H1 (cell line): Measurements from ENCODE around the gene FOXL1. TPM values are rescaled to one million over a fixed set of nuclear protein-coding genes. Genes with fewer than 3 reads are reported as not detected.

Source experiments
- CTCF ChIA-PET: fragments of 300-600 bp; sonication (Branson Sonifier 250); formaldehyde crosslinking; loops from one replicate; lab custom pipeline; 2021; ENCODE audit not compliant: partially characterized antibody; lab: Charles Lee
- POLR2A ChIA-PET: fragments of 300-600 bp; sonication (Branson Sonifier 250); formaldehyde crosslinking; loops from one replicate; lab custom pipeline; 2021; ENCODE audit warnings: inconsistent platforms; ENCODE audit not compliant: partially characterized antibody; lab: Charles Lee
- DNase-seq, 2 experiments: peaks; one replicate each; pipeline versions ENCODE4 v3.0.0 to v3.0.0-alpha.2; 2010 to 2022; ENCODE audit warnings: low spot score in 2 of 2, low read depth in 1 of 2, mixed read lengths in 1 of 2
- FAIRE-seq: peaks from 2 replicates; lab custom pipeline; 2011; peaks lifted over from hg19 to GRCh38; lab: Jason Lieb, UNC
- H2AFZ ChIP-seq: 2 replicates; pipeline ENCODE4 v1.8.1; 2012; ENCODE audit warnings: low read length, inconsistent platforms
- H2AK5ac ChIP-seq: 2 replicates; pipeline ENCODE4 v1.6.1; 2013; ENCODE audit warnings: low read depth, low read length
- H2BK120ac ChIP-seq: replicated peaks from 2 replicates; pipeline ENCODE3; 2013; ENCODE audit warnings: low read depth, low read length, inconsistent platforms
- H2BK12ac ChIP-seq: 2 replicates; pipeline ENCODE4 v1.6.1; 2013; ENCODE audit warnings: low read depth, low read length
- H2BK15ac ChIP-seq: 2 replicates; pipeline ENCODE4 v1.6.1; 2013; ENCODE audit warnings: low read length
- H2BK20ac ChIP-seq: 2 replicates; pipeline ENCODE4 v1.6.1; 2013; ENCODE audit warnings: low read length
- H2BK5ac ChIP-seq: 2 replicates; pipeline ENCODE4 v1.6.1; 2013; ENCODE audit warnings: low read depth, low read length
- H3K14ac ChIP-seq: 2 replicates; pipeline ENCODE4 v1.6.1; 2013; ENCODE audit warnings: inconsistent platforms; ENCODE audit not compliant: insufficient read length
- H3K18ac ChIP-seq: 2 replicates; pipeline ENCODE4 v1.6.1; 2013; ENCODE audit warnings: low read length; ENCODE audit errors: extremely low read depth
- H3K23ac ChIP-seq: 2 replicates; pipeline ENCODE4 v1.6.1; 2013; ENCODE audit warnings: inconsistent platforms; ENCODE audit not compliant: insufficient read length
- H3K23me2 ChIP-seq: 2 replicates; pipeline ENCODE4 v1.6.1; 2013; ENCODE audit warnings: low read depth, low read length
- H3K27ac ChIP-seq: 2 replicates; pipeline ENCODE4 v1.6.1; 2011; ENCODE audit warnings: low read depth, low read length, inconsistent platforms
- H3K27me3 ChIP-seq, 4 experiments: replicated peaks in 1 of 4; 1 replicate in 1 of 4; 2 replicates in 3 of 4; pipeline versions ENCODE4 v1.6.1 to v1.8.1; 2011 to 2013; ENCODE audit warnings: low read length in 3 of 4, mild to moderate bottlenecking in 3 of 4, inconsistent platforms in 2 of 4, mixed read lengths in 2 of 4, moderate library complexity in 1 of 4; ENCODE audit not compliant: control insufficient read depth in 3 of 4, insufficient read depth in 3 of 4; ENCODE audit errors: extremely low read depth in 1 of 4
- H3K36me3 ChIP-seq, 4 experiments: 2 replicates each; pipeline versions ENCODE4 v1.6.1 to v1.8.1; 2011 to 2013; ENCODE audit warnings: mild to moderate bottlenecking in 4 of 4, low read length in 3 of 4, moderate library complexity in 2 of 4, control low read depth in 1 of 4, inconsistent platforms in 1 of 4; ENCODE audit not compliant: insufficient read depth in 4 of 4, control insufficient read depth in 2 of 4
- H3K4ac ChIP-seq: replicated peaks from 2 replicates; pipeline ENCODE3; 2013; ENCODE audit warnings: low read length, low read depth, mixed read lengths, inconsistent platforms; ENCODE audit not compliant: insufficient read length
- H3K4me1 ChIP-seq, 4 experiments: replicated peaks in 1 of 4; 1 replicate in 1 of 4; 2 replicates in 3 of 4; pipeline versions ENCODE4 v1.6.1 to v1.8.1; 2011 to 2013; ENCODE audit warnings: low read length in 3 of 4, inconsistent platforms in 2 of 4, mixed read lengths in 1 of 4; ENCODE audit not compliant: insufficient read depth in 4 of 4, control insufficient read depth in 3 of 4
- H3K4me2 ChIP-seq, 2 experiments: 2 replicates each; pipeline versions ENCODE4 v1.6.1 to v1.8.1; 2011 to 2013; ENCODE audit warnings: low read depth in 2 of 2, low read length in 2 of 2, control low read depth in 1 of 2, inconsistent platforms in 1 of 2, mild to moderate bottlenecking in 1 of 2; ENCODE audit not compliant: insufficient read depth in 1 of 2
- H3K4me3 ChIP-seq, 4 experiments: fragments of 200-600, 300-600 bp in 1 of 4; sonication (generic), shearing (Covaris generic), sonication (Bioruptor Twin) in 1 of 4; 2 replicates each; pipeline versions ENCODE4 v1.5.1 to v1.8.1; 2011 to 2016; ENCODE audit warnings: low read length in 4 of 4, low read depth in 3 of 4, control low read depth in 2 of 4, inconsistent platforms in 2 of 4, mild to moderate bottlenecking in 2 of 4, mixed read lengths in 1 of 4, moderate library complexity in 1 of 4; ENCODE audit not compliant: insufficient read depth in 2 of 4; ENCODE audit errors: extremely low read depth in 1 of 4
- H3K56ac ChIP-seq: replicated peaks from 2 replicates; pipeline ENCODE3; 2013; ENCODE audit warnings: low read depth, mild to moderate bottlenecking, mixed read lengths, low read length, inconsistent platforms; ENCODE audit not compliant: insufficient read length
- H3K79me1 ChIP-seq: 2 replicates; pipeline ENCODE4 v1.6.1; 2013; ENCODE audit warnings: low read depth, low read length, control low read depth
- H3K79me2 ChIP-seq, 2 experiments: 2 replicates each; pipeline versions ENCODE4 v1.6.1 to v1.8.1; 2012 to 2013; ENCODE audit warnings: low read length in 2 of 2, mild to moderate bottlenecking in 2 of 2, inconsistent platforms in 1 of 2; ENCODE audit not compliant: insufficient read depth in 2 of 2, control insufficient read depth in 1 of 2
- H3K9ac ChIP-seq, 4 experiments: replicated peaks in 1 of 4; 1 replicate in 1 of 4; 2 replicates in 3 of 4; pipeline versions ENCODE4 v1.6.1 to v1.8.1; 2011 to 2013; ENCODE audit warnings: low read depth in 3 of 4, low read length in 3 of 4, control low read depth in 2 of 4, mild to moderate bottlenecking in 2 of 4, moderate library complexity in 2 of 4, inconsistent platforms in 1 of 4; ENCODE audit errors: extremely low read depth in 1 of 4
- H3K9me3 ChIP-seq, 2 experiments: 2 replicates each; pipeline versions ENCODE4 v1.6.1 to v1.8.1; 2012 to 2013; ENCODE audit warnings: mild to moderate bottlenecking in 2 of 2, moderate library complexity in 2 of 2, control low read depth in 1 of 2, inconsistent platforms in 1 of 2, low read depth in 1 of 2, low read length in 1 of 2, mixed read lengths in 1 of 2; ENCODE audit not compliant: insufficient read depth in 2 of 2
- H4K20me1 ChIP-seq, 2 experiments: replicated peaks in 1 of 2; 2 replicates each; pipeline versions ENCODE3 to v1.8.1; 2011 to 2013; ENCODE audit warnings: inconsistent platforms in 2 of 2, low read length in 2 of 2, mild to moderate bottlenecking in 1 of 2; ENCODE audit not compliant: insufficient read depth in 2 of 2, control insufficient read depth in 1 of 2
- H4K5ac ChIP-seq: 2 replicates; pipeline ENCODE4 v1.6.1; 2013; ENCODE audit warnings: low read length, low read depth, mixed read lengths, inconsistent platforms; ENCODE audit not compliant: insufficient read length
- H4K8ac ChIP-seq: 2 replicates; pipeline ENCODE4 v1.8.0; 2013; ENCODE audit warnings: mild to moderate bottlenecking, moderate library complexity, low read length, inconsistent platforms; ENCODE audit not compliant: insufficient read depth; ENCODE audit errors: extremely low read depth
- H4K91ac ChIP-seq: replicated peaks from 2 replicates; pipeline ENCODE3; 2013; ENCODE audit warnings: low read length, mixed read lengths, inconsistent platforms; ENCODE audit not compliant: insufficient read length
- EZH2 ChIP-seq: fragments of 200-600 bp; sonication (generic); IDR thresholded peaks from 2 replicates; pipeline ENCODE4 v1.7.1; 2012; ENCODE audit warnings: low read depth, mild to moderate bottlenecking, moderate library complexity, low read length, inconsistent platforms; ENCODE audit not compliant: severe bottlenecking
- GTF2F1 ChIP-seq: IDR thresholded peaks from 2 replicates; pipeline ENCODE4 v1.6.1; 2012; ENCODE audit warnings: low read depth, low read length, improper control_type of control experiment, borderline replicate concordance
- KDM1A ChIP-seq: fragments of 200-600, 300-600 bp; sonication (generic); IDR thresholded peaks from 2 replicates; pipeline ENCODE4 v1.7.1; 2016; ENCODE audit warnings: mild to moderate bottlenecking, low read length, borderline replicate concordance
- MAX ChIP-seq: IDR thresholded peaks from 2 replicates; pipeline ENCODE4 v1.6.1; 2012; ENCODE audit warnings: inconsistent platforms
- NRF1 ChIP-seq: IDR thresholded peaks from 2 replicates; pipeline ENCODE4 v1.6.1; 2011; ENCODE audit warnings: mild to moderate bottlenecking, low read depth, low read length, improper control_type of control experiment
- PHF8 ChIP-seq: fragments of 200-600 bp; sonication (generic); conservative IDR thresholded peaks from 2 replicates; pipeline ENCODE4 v1.7.1; 2012; ENCODE audit warnings: low read depth, mild to moderate bottlenecking, inconsistent platforms, low read length, moderate library complexity
- RXRA ChIP-seq: IDR thresholded peaks from 2 replicates; pipeline ENCODE4 v1.6.1; 2011; ENCODE audit warnings: low read depth, mild to moderate bottlenecking, low read length, moderate library complexity; ENCODE audit not compliant: insufficient read depth
- SIRT6 ChIP-seq: IDR thresholded peaks from one replicate; pipeline ENCODE4 v1.7.1; 2012; ENCODE audit warnings: low read length, inconsistent platforms
- USF2 ChIP-seq: IDR thresholded peaks from 2 replicates; pipeline ENCODE4 v1.6.1; 2011; ENCODE audit warnings: low read length, improper control_type of control experiment
- whole genome bisulfite sequencing, 2 experiments: shearing (Covaris generic) in 1 of 2; methylation state at CpG; one replicate each; pipeline versions ENCODE4 v1.1.6 to v1.1.7; 2013 to 2015; ENCODE audit warnings: low lambda C conversion rate in 2 of 2, mixed read lengths in 2 of 2, inconsistent platforms in 1 of 2, low coverage in 1 of 2, missing lambda C conversion rate in 1 of 2; ENCODE audit not compliant: insufficient replicate concordance in 2 of 2, insufficient coverage in 1 of 2, insufficient read length in 1 of 2; ENCODE audit errors: extremely low coverage in 1 of 2, missing lambda C conversion rate in 1 of 2; 5-methylcytosine and 5-hydroxymethylcytosine counted together
- polyA plus RNA-seq, 7 experiments: library from polyadenylated mRNA; depleted of rRNA in 3 of 7; stranded (reverse) in 5 of 7; unstranded in 2 of 7; fragments of >200 nt in 5 of 7; fragments of 200-250 nt in 2 of 7; gene quantifications; 1 replicate in 5 of 7; 2 replicates in 1 of 7; 4 replicates in 1 of 7; pipeline versions ENCODE4 v1.2.1 to v1.2.3, GENCODE V29; 2011 to 2013; ENCODE audit warnings: missing spikeins in 2 of 7, mixed read lengths in 2 of 7
- total RNA-seq: library from RNA; stranded (reverse); fragmentation: NEBNext Ultra II Directional; extraction: Animal tissue kit (Norgen Biotek cat#: 25700); gene quantifications from 2 replicates; pipeline ENCODE4 v1.2.1, GENCODE V29; 2021
- TF ChIP-seq, protein P1 (sequence below): IDR thresholded peaks from 2 replicates; pipeline ENCODE4 v1.6.1; 2012; ENCODE audit warnings: low read length, inconsistent platforms

Gene FOXL1
- total and polyA plus RNA-seq, 2 of the 8 experiments (the other 6 are each of a cell fraction or from before 2014, with no cell fraction given) = 0.03 TPM; not detected in 1

DNA sequence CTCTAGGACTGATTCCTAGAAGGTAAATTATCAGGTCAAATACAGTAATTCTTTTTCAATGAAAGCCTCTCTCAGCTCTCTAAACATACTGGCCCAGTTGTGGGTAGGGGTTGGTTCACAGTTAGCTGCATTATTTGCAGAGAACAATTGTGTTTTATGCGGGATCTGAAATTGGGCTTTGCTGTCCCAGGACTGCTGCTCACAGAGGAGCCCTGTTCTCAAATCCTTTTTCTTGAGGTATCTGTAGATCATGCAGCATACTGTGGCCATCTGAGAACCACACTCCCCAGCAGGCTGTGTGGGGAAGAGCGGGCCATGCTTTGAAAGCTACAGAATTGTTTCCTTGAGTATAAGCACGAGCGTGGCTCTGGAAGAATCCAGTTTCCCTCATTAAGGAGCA is 40.9 kb upstream of the FOXL1 start:
- no peak overlapping the region for H3K4me2 ChIP-seq
- no peaks in the 10 kb centered on the region for H3K27me3 ChIP-seq
- FAIRE-seq (no peak), DNase-seq (no peak)
- H4K8ac ChIP-seq = no peak overlapping the region
- peaks cover 0 to 2% of the 10 kb centered on the region in 2 experiments for H4K20me1 ChIP-seq
- H2AK5ac ChIP-seq = no peak overlapping the region
- no peak overlapping the region for H3K23ac ChIP-seq
- ChIA-PET POLR2A (no interaction called here), CTCF (interaction anchor here (0.6 to 1.7 kb wide), 5 partner anchors 9 to 435 kb away, joined by 3 to 5 read pairs (median 3); no protein-coding TSS in a partner anchor)
- H2BK120ac ChIP-seq = no peak overlapping the region
- no peaks in the 10 kb centered on the region for H3K79me1 ChIP-seq
- H3K27ac ChIP-seq = no peak overlapping the region
- peaks cover 0 to 4% (median 3%) of the 10 kb centered on the region in 4 experiments; a peak in 5 of 8 replicates for H3K36me3 ChIP-seq
- no peak for TF ChIP-seq PHF8
- no peak for TF ChIP-seq RXRA
- no peak for TF ChIP-seq MAX
- no peak for TF ChIP-seq USF2
- no peak for TF ChIP-seq NRF1
- TF ChIP-seq, protein P1, sequence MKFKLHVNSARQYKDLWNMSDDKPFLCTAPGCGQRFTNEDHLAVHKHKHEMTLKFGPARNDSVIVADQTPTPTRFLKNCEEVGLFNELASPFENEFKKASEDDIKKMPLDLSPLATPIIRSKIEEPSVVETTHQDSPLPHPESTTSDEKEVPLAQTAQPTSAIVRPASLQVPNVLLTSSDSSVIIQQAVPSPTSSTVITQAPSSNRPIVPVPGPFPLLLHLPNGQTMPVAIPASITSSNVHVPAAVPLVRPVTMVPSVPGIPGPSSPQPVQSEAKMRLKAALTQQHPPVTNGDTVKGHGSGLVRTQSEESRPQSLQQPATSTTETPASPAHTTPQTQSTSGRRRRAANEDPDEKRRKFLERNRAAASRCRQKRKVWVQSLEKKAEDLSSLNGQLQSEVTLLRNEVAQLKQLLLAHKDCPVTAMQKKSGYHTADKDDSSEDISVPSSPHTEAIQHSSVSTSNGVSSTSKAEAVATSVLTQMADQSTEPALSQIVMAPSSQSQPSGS = no peak
- no peak for TF ChIP-seq SIRT6
- no peak for TF ChIP-seq GTF2F1
- no peak for TF ChIP-seq KDM1A
- no peak for TF ChIP-seq EZH2
- no peak overlapping the region for H2BK5ac ChIP-seq
- no peak overlapping the region for H2BK15ac ChIP-seq
- H3K4me1 ChIP-seq = no peaks in the 10 kb centered on the region
- no peak overlapping the region for H3K4ac ChIP-seq
- H2BK20ac ChIP-seq = no peak overlapping the region
- H3K79me2 ChIP-seq = no peaks in the 10 kb centered on the region
- H4K5ac ChIP-seq = no peak overlapping the region
- no peak overlapping the region for H2BK12ac ChIP-seq
- H3K14ac ChIP-seq = no peak overlapping the region
- no peak overlapping the region for H3K18ac ChIP-seq
- H3K9ac ChIP-seq = no peak overlapping the region
- no peak overlapping the region for H3K56ac ChIP-seq
- H4K91ac ChIP-seq = no peak overlapping the region
- 94% methylated on average over 4 of the region's 4 CpGs; no CpG with 5 or more reads in 1 of the 2 experiments for WGBS, 2 experiments
- H3K4me3 ChIP-seq = no peak overlapping the region
- H3K9me3 ChIP-seq = no peaks in the 10 kb centered on the region
- H3K23me2 ChIP-seq = no peaks in the 10 kb centered on the region
- H2AFZ ChIP-seq = no peak overlapping the region
